PC-9 (cell line): ENCODE data around the gene WDR53. TPM values are rescaled to one million over a fixed set of nuclear protein-coding genes. Genes with fewer than 3 reads are reported as not detected.
A peak's percentile ranks its signal among the peaks of the same experiment; 100 is the strongest.
"Not testable (repeated sequence)": the region's sequence is repeated elsewhere in the genome, so short reads cannot be mapped to it uniquely, and the experiment has no call there.

Experiments
- BruUV-seq: library from RNA; stranded (reverse); fragments of 400-500 nt; replicated peaks from 2 replicates; lab custom pipeline; 2021; lab: Mats Ljungman, UMichigan
- CTCF ChIA-PET: fragments of 300-600 bp; sonication (Branson Sonifier 250); formaldehyde crosslinking; loops from one replicate; lab custom pipeline; 2022; ENCODE audit warnings: antibody characterized with exemption; lab: Charles Lee
- POLR2A ChIA-PET: fragments of 300-600 bp; sonication (Branson Sonifier 250); formaldehyde crosslinking; loops from one replicate; lab custom pipeline; 2022; ENCODE audit warnings: antibody characterized with exemption; ENCODE audit not compliant: unreplicated experiment; lab: Charles Lee
- DNase-seq, 2 experiments: peaks; one replicate each; pipeline versions ENCODE4 v3.0.0 to v3.0.0-alpha.2; 2015 to 2022; ENCODE audit warnings: mixed read lengths in 1 of 2
- H2AFZ ChIP-seq: fragments of 200-600 bp; sonication (generic); 2 replicates; pipeline ENCODE4 v1.8.1; 2017; ENCODE audit warnings: antibody characterized with exemption
- H3F3A ChIP-seq: fragments of 200-600 bp; sonication (generic); 2 replicates; pipeline ENCODE4 v1.8.1; 2017; ENCODE audit warnings: antibody characterized with exemption, mild to moderate bottlenecking, low read depth; ENCODE audit not compliant: insufficient read depth
- H3K27ac ChIP-seq: fragments of 200-600 bp; sonication (generic); 2 replicates; pipeline ENCODE4 v1.6.1; 2016; ENCODE audit warnings: mixed run types
- H3K27me3 ChIP-seq: fragments of 200-600 bp; sonication (generic); 2 replicates; pipeline ENCODE4 v1.6.1; 2016; ENCODE audit warnings: low read depth, mixed run types; ENCODE audit not compliant: insufficient read depth
- H3K36me3 ChIP-seq: fragments of 200-600 bp; sonication (generic); 2 replicates; pipeline ENCODE4 v1.6.1; 2016; ENCODE audit warnings: low read depth, mixed run types
- H3K4me1 ChIP-seq: fragments of 200-600 bp; sonication (generic); replicated peaks from 2 replicates; pipeline ENCODE4 v1.6.1; 2016; ENCODE audit warnings: mixed run types; ENCODE audit not compliant: insufficient read depth
- H3K4me2 ChIP-seq: fragments of 200-600 bp; sonication (generic); 2 replicates; pipeline ENCODE4 v1.6.1; 2017; ENCODE audit warnings: mixed run types
- H3K4me3 ChIP-seq: fragments of 200-600 bp; sonication (generic); 2 replicates; pipeline ENCODE4 v1.6.1; 2016; ENCODE audit warnings: mixed run types
- H3K79me2 ChIP-seq: fragments of 200-600 bp; sonication (generic); 2 replicates; pipeline ENCODE4 v1.6.1; 2017; ENCODE audit warnings: low read depth, mixed run types
- H3K9me2 ChIP-seq: fragments of 200-600 bp; sonication (generic); 2 replicates; pipeline ENCODE4 v1.8.1; 2017; ENCODE audit warnings: mild to moderate bottlenecking; ENCODE audit not compliant: insufficient read depth
- H3K9me3 ChIP-seq: fragments of 200-600 bp; sonication (generic); 2 replicates; pipeline ENCODE4 v1.8.1; 2016; ENCODE audit warnings: low read depth; ENCODE audit not compliant: insufficient read depth
- H4K20me1 ChIP-seq: fragments of 200-600 bp; sonication (generic); 2 replicates; pipeline ENCODE4 v1.8.1; 2017; ENCODE audit not compliant: insufficient read depth
- EZH2 ChIP-seq: fragments of 200-600 bp; sonication (generic); IDR thresholded peaks from 2 replicates; pipeline ENCODE4 v1.8.0; 2017; ENCODE audit warnings: antibody characterized with exemption, low read depth
- intact Hi-C: fragments of 100-400 bp; cut with micrococcal nuclease; formaldehyde crosslinking; loops from one replicate; pipeline ENCODE4 v1.10.0; 2022; ENCODE audit not compliant: unreplicated experiment
- total RNA-seq: library from RNA; stranded (reverse); gene quantifications from 2 replicates; pipeline ENCODE4 v1.2.3, GENCODE V29; 2021
- TF ChIP-seq, protein P1 (sequence below): fragments of 200-600 bp; sonication (generic); conservative IDR thresholded peaks from 2 replicates; pipeline ENCODE4 v1.6.1; 2017; ENCODE audit warnings: mixed run types, antibody characterized with exemption, mild to moderate bottlenecking, moderate library complexity

Gene WDR53
- total RNA-seq, 1 experiment from 2014 or later: 34.8 TPM

DNA sequence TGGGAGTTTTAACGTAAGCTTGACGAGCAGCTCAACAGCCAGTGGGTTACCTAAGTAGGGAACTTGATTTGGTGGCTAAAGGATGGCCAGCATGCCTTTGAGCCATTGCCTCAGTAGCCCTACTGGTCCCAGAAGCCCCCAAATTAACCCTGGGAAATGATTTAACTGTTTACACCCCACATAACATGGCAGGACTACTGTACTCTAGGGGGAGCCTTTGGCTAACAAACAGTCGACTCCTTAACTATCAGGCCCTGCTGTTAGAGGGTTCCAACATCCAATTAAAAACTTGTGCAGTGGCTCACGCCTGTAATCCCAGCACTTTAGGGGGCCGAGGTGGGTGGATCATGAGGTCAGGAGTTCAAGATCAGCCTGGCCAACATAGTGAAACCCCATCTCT lies 43.8 kb downstream of the WDR53 start:
- no peak overlapping the region for H3K4me2 ChIP-seq

DNA sequence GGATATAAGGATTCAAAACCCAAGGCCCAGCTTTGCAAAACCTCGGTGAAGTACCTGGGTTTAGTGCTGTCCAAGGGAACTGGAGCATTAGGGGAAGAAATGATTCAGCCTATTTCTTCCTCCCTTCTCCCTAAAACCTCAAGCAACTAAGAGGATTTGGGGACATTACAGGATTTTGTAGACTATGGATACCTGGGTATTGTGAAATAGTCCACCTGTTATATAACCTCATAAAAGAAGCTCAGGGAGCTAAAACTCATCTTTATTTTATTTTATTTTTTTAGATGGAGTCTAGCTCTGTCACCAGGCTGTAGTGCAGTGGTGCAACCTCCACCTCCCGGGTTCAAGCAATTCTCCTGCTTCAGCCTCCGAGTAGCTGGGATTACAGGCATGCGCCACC lies 44.5 kb downstream of the WDR53 start:
- intact Hi-C loops: loop anchor here (10.0 kb wide), 2 partner anchors 421 to 661 kb away; partner anchors contain the start of gene NCBP2
- H2AFZ ChIP-seq: no peak overlapping the region
- TF ChIP-seq, protein P1, sequence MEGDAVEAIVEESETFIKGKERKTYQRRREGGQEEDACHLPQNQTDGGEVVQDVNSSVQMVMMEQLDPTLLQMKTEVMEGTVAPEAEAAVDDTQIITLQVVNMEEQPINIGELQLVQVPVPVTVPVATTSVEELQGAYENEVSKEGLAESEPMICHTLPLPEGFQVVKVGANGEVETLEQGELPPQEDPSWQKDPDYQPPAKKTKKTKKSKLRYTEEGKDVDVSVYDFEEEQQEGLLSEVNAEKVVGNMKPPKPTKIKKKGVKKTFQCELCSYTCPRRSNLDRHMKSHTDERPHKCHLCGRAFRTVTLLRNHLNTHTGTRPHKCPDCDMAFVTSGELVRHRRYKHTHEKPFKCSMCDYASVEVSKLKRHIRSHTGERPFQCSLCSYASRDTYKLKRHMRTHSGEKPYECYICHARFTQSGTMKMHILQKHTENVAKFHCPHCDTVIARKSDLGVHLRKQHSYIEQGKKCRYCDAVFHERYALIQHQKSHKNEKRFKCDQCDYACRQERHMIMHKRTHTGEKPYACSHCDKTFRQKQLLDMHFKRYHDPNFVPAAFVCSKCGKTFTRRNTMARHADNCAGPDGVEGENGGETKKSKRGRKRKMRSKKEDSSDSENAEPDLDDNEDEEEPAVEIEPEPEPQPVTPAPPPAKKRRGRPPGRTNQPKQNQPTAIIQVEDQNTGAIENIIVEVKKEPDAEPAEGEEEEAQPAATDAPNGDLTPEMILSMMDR: no peak
- CTCF ChIA-PET: interaction anchor here (0.5 to 1.4 kb wide), 4 partner anchors 38 to 221 kb away, joined by 4 to 13 read pairs (median 6); no protein-coding TSS in a partner anchor
- BruUV-seq: no TSS peak
- H3K4me2 ChIP-seq: no peak overlapping the region
- H3K27ac ChIP-seq: no peak overlapping the region
- H3K4me1 ChIP-seq: no peaks in the 10 kb centered on the region
- H3K27me3 ChIP-seq: no peaks in the 10 kb centered on the region
- no peaks in the 10 kb centered on the region for H3K9me2 ChIP-seq
- no peak for DNase-seq
- no peaks in the 10 kb centered on the region for H3F3A ChIP-seq
- no peak overlapping the region for H3K4me3 ChIP-seq
- POLR2A ChIA-PET: interaction anchor here (0.7 kb wide), 1 partner anchor 507 kb away, joined by 3 read pairs; no protein-coding TSS in a partner anchor
- no peaks in the 10 kb centered on the region for H3K79me2 ChIP-seq
- H3K9me3 ChIP-seq: peaks cover 10% of the 10 kb centered on the region
- H4K20me1 ChIP-seq: no peaks in the 10 kb centered on the region
- no peaks in the 10 kb centered on the region for H3K36me3 ChIP-seq

More for the DNA sequence above, 43.8 kb downstream of the WDR53 start:
- Histone ChIP-seq H4K20me1 (no peaks in the 10 kb centered on the region), H3K4me1 (no peaks in the 10 kb centered on the region), H3K27ac (no peak overlapping the region), H3F3A (no peaks in the 10 kb centered on the region), H3K27me3 (no peaks in the 10 kb centered on the region), H3K79me2 (no peaks in the 10 kb centered on the region), H3K9me2 (no peaks in the 10 kb centered on the region), H2AFZ (no peak overlapping the region), H3K9me3 (peaks cover 7% of the 10 kb centered on the region), H3K36me3 (no peaks in the 10 kb centered on the region), H3K4me3 (no peak overlapping the region)
- intact Hi-C loops: loop anchor here (10.0 kb wide), 2 partner anchors 420 to 660 kb away; partner anchors contain the start of gene NCBP2
- ChIA-PET CTCF (interaction anchor here (0.6 kb wide), 1 partner anchor 107 kb away, joined by 4 read pairs; no protein-coding TSS in a partner anchor), POLR2A (interaction anchor here (0.6 kb wide), 1 partner anchor 563 kb away, joined by 20 read pairs; no protein-coding TSS in a partner anchor)
- no peak for DNase-seq
- BruUV-seq: no TSS peak
- TF ChIP-seq, protein P1: peak; percentile 53
- no peak for TF ChIP-seq EZH2

DNA sequence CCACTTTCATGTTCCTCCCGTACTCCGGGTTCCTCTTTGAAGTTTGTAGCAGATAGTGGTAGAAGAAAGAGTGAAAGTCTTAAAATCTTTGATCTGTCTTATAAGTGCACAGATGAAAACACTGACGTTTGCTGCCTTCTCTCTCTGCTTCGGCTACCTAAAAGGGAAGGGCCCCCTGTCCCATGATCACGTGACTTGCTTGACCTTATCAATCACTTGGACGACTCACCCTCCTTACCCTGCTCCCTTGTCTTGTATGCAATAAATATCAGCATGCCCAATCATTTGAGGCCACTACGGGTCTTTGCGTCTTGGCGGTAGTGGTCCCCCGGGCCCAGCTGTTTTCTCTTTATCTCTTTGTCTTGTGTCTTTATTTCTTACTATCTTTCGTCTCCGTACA lies 47.1 kb downstream of the WDR53 start:
- CTCF ChIA-PET, H3F3A ChIP-seq, H3K79me2 ChIP-seq: not testable (repeated sequence)

More for the DNA sequence above, 47.1 kb downstream of the WDR53 start:
- H3K27me3 ChIP-seq, H3K4me1 ChIP-seq, H2AFZ ChIP-seq, H3K9me2 ChIP-seq, DNase-seq, H3K27ac ChIP-seq, H4K20me1 ChIP-seq, H3K36me3 ChIP-seq, H3K4me2 ChIP-seq, BruUV-seq, H3K4me3 ChIP-seq: not testable (repeated sequence)
- intact Hi-C loops: loop anchor here (10.0 kb wide), 2 partner anchors 424 to 664 kb away; partner anchors contain the start of gene NCBP2
- H3K9me3 ChIP-seq: peaks cover 10% of the 10 kb centered on the region
- POLR2A ChIA-PET: interaction anchor here (0.6 kb wide), 1 partner anchor 53 kb away, joined by 12 read pairs; no protein-coding TSS in a partner anchor
